GM18519 (cell line): ENCODE data around the gene DDX47.

Experiments used
- ATAC-seq: cut with Tn5 transposase; IDR thresholded peaks from one replicate; pipeline ENCODE4 v1.9.1; 2021; ENCODE audit warnings: mild to moderate bottlenecking, moderate library complexity; ENCODE audit not compliant: unreplicated experiment, low FRiP score

The DDX47 gene

DNA sequence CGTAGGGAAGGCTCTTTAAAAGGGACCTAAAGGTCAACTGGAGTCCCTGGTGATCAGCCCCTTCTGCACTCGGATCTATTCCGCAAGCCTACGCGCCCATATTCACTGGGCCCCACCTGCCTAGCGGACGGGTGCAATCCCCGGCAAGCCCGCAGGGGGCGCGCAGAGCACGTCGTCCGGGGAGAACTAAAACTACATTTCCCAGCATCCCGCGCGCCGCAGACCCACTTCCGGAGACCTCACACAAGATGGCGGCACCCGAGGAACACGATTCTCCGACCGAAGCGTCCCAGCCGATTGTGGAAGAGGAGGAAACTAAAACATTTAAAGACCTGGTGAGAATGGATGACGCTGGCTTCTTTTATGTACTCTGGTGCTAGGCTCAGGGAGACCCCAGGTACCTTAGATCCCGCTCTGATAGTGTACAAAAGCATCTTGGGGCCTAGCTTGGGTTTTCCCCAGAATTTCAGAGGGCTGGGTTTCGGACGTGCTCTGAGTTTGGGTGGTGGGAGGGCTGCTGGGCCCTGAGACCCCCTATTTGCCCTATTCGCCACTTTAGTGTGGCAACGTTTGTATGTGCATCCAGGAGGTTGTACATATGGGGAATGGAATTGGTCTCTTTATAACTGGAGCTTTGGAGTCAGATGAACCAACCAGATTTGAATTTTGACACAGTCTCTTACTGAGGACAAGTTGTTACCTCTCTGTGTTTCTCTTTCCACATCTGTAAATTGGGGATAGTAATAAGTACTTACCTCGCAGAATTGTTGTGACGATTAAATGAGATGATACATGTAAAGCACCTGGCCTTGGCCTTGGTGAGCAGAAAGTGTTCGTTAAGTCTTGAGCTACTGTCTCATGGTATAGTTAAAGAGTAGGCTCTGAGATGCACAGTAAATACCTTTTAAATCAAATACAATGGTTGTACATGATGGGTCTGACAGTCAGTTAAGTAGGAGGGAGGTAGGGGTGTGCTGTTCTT is at the start of gene DDX47:
Gene DDX47 (plus strand): TSS at position 227 of the 982 bp plus-strand sequence. CDS start 22 bp downstream, at position 249.
- peak; percentile 67 for ATAC-seq

DNA sequence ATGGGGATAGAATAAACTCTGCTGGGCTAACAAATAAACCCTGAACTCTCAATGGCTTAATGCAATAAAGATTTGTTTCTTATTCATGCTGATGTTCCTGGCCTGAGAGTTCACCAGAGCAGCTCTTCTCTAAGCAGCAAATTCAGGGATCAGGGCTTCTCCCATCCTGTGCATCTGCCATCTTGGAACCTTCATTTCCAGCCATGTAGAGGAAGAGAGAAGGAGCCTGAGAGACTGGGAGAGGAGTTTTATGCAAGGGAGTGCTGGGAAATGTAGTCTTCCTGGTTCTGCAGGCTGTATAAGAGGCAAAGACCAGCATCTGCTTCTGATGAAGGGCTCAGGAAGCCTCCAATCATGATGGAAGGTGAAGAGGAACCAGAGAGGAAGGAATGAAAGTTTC is 48.3 kb upstream of the DDX47 start:
- no peak for ATAC-seq

DNA sequence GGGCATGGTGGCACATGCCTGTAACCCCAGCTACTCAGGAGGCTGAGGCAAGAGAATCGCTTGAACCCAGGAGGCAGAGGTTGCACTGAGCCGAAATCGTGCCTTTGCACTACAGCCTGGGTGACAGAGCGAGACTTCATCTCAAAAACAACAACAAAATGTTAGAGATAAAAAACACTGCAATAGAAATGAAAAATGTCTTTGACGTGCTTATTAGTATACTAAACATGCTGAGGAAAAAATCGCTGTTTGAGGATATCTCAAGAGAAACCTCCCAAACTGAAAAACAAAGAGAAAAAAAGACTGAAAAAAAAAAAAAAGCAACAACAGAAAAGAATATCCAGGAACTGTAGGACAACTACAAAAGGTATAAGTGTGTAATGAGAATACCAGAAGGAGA is 42.9 kb upstream of the DDX47 start:
- no peak for ATAC-seq

DNA sequence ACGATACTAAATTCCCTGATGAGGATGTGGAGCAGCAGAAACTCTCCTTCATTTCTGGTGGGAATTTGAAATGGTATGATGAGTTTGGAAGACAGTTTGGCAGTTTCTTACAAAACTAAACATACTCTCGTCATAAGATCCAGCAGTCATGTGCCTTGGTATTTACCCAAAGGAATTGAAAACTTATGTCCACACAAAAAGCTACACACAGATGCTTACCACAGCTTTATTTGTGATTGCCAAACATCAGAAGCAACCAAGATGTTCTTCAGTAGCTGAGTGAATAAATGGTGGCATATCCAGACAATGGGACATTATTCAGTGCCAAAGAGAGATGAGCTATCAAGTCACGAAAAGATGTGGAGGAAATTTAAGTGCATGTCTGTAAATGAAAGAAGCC is 38.4 kb upstream of the DDX47 start:
- ATAC-seq: no peak

DNA sequence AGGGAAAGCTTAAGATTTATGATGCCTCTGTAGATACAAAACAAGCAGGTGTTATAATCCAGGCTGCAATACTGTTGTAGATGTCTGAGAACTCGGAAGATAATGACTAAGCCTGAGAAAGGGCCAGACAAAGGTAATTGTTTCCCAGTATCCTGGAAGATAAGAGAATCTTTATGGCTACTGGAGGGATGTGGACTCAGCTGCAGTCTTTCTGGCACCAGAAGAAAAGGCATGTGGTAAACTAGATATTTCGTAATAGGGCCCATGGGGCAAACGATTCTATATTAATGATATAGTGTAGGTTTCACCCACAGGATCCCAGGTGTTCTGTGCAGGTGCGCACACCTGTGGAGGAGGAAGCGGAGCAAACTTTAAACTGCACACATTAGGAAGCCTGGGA is 36.9 kb upstream of the DDX47 start:
- ATAC-seq: no peak

DNA sequence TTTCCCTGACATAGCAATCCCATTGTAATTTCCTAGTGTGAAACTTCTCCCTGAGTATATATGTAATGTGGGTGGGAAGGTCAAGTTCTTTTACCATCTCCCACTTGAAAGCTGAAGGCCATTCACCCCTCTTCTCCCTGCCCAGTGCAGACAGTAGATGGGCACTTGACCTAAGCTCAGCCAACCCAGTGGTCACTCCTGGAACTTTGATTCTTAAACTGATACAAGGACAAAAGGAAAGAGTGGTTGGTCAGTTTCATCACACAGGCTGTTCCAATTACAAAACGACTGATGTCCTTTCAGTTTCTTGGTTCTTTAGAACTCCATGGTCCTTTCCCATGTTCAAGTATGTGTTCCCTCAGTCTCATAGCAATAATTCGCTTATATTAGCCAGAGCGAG is 36.1 kb upstream of the DDX47 start:
- no peak for ATAC-seq

DNA sequence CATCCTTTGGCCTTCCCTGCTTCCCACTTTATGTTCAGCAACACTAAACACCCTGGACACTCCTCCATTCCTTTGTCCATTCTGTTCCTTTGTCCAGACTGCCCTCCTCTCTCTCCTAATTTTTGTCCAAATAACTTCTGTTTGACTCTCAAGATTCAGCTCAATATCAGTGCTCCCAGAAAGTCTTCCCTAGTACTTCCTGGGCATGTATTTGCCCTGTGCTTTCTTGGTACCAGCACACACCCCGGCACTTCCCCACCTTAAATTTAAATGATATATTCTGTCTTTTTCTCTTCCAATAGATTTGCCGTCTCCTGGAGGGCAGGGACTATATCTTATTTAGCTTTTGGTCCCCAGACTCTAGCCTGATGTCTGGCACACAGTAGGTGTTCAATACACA is 34.1 kb upstream of the DDX47 start:
- ATAC-seq: no peak

DNA sequence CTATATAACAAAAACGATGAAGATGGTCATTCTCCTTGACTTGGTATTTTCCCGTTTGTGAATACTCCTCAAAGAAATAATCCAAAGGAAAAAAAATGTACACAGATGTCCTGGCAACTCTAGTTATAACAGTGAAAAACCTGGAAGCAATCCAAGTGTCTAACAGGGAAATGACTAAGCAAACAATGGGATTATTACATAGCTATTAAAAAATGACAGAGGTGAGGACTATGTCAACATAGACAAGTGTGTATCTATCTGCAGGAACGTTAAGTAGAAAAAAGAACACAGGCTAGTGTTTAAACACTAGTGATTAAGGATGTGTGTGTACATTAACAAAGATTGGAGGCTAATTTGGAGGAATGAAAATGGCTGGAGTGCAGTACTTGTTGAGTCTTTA is 33.6 kb upstream of the DDX47 start:
- no peak for ATAC-seq

DNA sequence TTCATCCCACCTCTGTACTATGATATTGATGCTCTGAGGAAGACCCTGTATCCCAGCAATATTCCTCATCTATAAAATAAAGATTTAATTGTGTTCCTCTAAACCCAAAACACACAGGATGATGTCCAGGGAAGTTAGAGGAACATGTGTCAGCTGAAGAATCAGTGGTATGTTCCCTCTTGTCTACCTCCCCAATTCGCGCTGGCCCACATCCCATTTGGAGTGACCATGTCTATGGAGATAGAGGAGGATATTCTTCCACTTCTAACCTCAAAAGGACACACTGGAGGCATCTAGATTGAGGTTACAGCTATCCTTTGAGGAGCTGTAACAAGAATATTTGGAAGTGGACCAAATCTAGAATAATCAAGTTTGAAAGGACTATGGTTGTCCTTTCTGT is 29.0 kb upstream of the DDX47 start:
- ATAC-seq: no peak

DNA sequence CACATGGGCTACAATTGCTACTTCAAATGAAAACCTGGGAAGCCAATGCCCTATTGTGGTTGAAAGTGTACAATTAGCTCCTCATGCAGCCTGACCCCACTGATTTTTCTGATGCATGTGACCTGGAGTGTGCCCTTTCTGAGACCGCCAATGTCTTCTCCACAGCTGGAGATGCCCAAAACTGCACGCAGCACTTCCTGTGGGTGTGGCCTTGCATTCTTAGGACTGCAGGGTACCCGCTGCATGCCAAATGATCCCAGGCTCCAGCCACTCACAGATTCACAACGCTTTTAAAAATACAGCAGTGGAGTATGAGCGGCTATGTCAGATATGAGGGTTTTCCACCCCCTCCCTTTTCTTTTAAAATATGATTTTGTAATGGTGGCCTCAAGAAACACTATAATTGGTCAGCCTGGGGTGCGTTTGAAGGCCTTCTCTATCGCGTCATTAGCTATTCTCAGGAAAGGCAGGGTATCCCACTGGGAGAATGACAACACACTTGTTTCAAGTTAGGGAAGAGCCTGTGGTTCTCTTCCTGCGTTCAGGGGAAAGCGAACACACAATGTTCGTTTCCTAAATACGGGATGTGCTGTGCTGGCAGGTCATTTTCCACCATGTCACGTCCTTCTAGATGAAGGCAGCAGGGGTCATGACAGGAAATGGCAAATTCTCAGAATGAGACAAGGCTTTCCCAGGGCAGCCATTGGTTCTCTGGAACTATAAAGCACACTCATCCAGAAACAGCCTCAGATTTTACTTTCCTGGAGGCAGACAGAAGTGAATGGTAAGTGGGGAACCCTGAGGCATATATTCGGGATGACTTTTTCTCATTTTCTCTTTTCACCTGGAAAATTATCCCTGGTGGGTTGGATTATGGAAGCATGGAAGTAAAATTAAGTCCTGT is 28.0 kb upstream of the DDX47 start, which contains the start of gene APOLD1:
Gene APOLD1 (plus strand): TSS at position 749 of the 904 bp plus-strand sequence. CDS start 33 bp downstream, at position 782.
- no peak for ATAC-seq

DNA sequence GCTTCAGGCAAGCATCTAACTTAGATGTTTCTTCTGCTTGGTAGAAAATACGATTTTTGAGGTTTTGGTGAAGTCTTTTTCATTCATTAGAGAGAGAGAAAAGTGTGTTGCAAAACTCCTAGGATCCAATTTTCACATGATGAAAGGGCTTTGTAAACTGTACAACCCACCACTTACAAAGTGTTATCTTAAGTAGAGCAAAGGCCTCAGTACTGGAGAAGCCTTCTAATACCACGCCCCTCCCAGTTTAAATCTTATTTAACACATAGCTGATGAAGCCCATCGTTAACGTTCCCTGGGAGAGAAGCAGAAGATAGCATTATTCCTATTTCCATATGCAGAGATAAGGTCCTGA is 26.8 kb upstream of the DDX47 start:
- no peak for ATAC-seq

DNA sequence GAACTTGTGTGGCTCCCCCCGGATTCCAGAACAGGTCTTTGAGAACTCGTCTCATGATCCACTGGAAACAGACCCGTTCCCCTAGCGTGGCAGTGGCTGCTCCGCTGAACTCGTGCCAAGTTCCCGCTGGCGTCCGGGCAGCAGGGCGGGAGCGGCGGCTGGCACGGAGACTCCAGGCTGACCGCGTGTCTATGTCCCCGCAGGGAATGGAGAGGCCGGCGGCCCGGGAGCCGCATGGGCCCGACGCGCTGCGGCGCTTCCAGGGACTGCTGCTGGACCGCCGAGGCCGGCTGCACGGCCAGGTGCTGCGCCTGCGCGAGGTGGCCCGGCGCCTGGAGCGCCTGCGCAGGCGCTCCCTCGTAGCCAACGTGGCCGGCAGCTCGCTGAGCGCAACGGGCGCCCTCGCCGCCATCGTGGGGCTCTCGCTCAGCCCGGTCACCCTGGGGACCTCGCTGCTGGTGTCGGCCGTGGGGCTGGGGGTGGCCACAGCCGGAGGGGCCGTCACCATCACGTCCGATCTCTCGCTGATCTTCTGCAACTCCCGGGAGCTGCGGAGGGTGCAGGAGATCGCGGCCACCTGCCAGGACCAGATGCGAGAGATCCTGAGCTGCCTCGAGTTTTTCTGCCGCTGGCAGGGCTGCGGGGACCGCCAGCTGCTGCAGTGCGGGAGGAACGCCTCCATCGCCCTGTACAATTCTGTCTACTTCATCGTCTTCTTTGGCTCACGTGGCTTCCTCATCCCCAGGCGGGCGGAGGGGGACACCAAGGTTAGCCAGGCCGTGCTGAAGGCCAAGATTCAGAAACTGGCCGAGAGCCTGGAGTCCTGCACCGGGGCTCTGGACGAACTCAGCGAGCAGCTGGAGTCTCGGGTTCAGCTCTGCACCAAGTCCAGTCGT is 26.2 kb upstream of the DDX47 start:
- peak; percentile 78 for ATAC-seq

DNA sequence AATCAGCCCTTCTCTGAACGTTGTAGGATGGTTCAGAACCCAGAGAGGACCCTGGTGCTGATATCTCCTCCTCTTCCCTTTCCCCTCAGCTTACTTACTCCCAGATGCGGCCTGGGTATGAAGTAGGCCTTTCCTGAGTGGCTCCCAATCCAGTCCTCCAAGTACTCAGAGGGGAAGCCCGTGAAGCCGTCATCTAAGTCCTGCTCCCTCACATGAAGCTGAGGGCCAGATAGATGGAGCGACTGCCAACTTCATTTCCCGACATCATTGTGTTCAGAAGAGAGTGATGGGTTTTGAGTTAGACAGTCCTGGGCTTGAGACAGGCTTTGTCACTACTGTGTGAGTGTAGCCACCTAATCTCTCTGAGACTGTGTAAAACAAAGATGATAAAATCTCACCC is 25.0 kb upstream of the DDX47 start:
- no peak for ATAC-seq

DNA sequence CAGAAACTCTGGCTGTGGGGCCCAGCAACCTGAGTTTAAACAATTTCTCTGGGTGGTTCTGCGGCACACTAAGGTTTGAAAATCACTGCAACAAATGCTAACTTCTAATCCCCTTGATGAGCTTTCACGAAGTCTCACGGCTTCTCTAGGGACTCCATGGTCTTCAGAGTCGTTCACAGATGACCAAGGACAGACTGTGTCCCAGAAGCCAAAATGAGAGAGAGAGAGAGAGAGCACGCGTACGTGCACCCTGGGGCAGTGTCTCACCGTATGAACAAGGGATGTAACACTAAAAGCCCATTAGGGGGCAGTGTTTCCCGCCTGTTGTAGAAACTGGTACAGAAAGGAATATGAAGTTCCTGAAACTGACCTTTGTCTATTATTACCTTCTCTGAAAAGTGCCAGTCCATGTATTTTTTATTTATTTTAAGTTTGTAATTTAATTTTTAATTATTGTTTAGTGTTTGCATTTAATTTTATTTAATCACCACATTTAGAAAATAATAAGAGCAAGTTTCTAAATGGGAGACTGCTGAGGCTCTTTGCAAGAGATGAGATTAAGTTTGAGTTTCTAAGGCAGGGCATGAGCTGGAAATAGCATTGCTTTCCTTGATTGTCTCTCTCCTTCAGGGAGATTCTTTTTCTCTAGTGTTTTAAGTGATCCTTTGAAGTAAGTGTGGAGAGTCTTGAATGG is 24.3 kb upstream of the DDX47 start:
- ATAC-seq: peak; percentile 52

DNA sequence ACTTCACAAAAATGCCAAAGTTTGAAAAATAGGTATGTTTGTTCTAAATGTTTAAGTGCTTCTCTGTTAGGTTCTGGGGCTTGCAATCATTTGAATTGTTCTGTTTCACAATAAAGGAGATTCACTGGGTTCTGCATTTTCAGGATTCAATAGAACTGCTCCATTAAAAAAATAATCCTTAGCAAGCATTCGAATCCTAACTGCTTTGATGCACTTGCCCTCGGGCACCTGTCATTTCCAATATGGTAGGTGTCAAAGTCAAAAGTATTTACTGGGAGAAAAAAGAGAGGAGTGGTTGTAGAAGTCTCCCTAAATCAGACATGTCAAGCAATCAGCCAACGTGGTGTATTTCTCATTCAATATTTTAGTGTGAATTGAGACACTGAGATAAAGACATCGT is 22.2 kb upstream of the DDX47 start:
- no peak for ATAC-seq

DNA sequence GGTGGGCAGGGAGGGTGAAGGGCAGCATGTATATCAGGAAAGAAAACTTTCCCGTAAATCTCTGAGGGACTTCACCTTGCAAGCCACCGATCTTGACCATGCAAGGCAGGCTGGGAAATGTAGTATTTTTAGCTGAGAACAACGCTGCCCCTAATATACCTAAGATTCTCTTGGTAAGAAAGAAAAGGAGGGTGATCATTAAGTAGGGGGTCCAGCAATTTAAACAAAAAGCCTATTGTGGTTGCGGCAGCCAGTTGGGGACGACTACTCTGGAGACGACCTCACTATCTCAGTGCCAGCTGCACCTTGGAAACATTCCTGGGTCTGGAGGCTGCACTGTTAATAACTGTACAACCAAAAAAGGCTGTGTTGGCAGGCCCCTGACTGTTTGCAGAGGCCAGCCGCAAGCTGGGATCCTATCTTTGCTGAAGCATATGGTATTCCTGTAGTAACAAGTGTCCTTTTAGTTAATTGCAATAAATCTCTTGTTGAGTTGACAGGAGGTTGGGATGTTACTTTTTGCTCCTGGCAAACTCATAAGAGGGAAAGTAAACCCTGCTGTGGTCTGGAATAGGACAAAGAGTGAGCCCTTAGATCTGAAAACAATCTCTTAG is 21.3 kb upstream of the DDX47 start:
- no peak for ATAC-seq

DNA sequence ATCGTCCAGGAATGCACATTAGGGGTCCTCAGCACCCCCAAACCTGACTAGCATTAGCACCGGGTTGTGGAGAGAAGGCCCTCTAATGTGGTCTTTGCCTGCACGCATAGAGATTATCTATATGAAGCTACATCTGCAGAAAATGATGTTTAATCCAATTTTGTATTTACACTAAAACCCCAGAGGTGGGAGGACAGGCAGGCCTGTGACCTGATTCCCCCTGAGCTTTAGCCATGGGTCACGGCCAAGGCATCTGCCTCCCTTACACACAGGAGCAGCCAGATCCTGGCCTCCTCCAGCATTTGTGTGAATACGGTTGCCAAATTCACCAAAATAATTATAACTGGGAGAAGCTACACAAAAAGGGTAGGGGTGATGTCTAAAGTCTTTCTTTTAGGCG is 20.7 kb upstream of the DDX47 start:
- ATAC-seq: no peak

DNA sequence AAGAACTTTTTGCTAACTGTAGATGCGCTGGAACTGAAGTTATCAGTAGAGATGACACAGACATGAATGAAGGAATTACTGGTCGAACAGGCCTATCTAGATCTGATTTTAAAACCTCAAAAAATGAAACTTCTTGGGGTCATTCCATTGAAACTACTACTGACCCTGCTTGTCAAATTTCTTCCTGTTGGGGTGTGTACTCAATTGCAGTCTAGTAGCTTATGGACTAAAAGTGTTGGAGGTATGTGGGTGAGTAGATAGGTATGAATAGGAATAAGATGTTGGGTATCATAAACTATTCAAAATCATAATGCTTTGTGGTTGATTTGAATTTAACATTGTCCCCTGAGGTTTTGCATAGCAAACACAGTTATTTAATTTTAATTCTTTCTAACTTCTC is 18.5 kb upstream of the DDX47 start:
- no peak for ATAC-seq

DNA sequence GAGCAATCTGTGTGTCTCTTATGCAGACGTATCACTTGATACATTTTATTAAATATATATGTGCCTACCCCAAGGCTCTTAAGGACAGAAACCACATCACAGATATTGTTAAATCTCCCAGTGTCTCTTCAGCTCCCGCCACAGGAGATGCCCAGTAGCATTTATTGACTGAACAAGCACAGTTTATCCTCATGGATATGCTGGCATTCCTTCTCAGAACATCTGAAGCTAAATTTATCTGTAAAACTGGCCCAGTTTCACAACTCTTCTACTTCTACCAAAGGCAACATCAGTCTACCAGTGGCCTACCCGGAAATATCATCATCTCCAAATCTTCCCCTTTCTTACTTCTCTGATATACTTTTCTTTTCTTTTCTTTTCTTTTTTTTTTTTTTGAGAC is 17.0 kb upstream of the DDX47 start:
- ATAC-seq: no peak
